Hepatocyte (in vitro differentiated cells): Measurements from ENCODE around the gene IL12B.
A peak's percentile ranks its signal among the peaks of the same experiment; 100 is the strongest.

Source experiments
- EZH2 ChIP-seq: fragments of 200-600 bp; sonication (generic); IDR thresholded peaks from 2 replicates; pipeline ENCODE4 v1.6.1; 2016; ENCODE audit warnings: antibody characterized with exemption, mild to moderate bottlenecking, borderline replicate concordance
- TF ChIP-seq, protein P1 (sequence below): fragments of 200-600 bp; sonication (generic); IDR thresholded peaks from 2 replicates; pipeline ENCODE4 v1.5.1; 2016; ENCODE audit warnings: antibody characterized with exemption, mild to moderate bottlenecking; ENCODE audit not compliant: poor library complexity

DNA sequence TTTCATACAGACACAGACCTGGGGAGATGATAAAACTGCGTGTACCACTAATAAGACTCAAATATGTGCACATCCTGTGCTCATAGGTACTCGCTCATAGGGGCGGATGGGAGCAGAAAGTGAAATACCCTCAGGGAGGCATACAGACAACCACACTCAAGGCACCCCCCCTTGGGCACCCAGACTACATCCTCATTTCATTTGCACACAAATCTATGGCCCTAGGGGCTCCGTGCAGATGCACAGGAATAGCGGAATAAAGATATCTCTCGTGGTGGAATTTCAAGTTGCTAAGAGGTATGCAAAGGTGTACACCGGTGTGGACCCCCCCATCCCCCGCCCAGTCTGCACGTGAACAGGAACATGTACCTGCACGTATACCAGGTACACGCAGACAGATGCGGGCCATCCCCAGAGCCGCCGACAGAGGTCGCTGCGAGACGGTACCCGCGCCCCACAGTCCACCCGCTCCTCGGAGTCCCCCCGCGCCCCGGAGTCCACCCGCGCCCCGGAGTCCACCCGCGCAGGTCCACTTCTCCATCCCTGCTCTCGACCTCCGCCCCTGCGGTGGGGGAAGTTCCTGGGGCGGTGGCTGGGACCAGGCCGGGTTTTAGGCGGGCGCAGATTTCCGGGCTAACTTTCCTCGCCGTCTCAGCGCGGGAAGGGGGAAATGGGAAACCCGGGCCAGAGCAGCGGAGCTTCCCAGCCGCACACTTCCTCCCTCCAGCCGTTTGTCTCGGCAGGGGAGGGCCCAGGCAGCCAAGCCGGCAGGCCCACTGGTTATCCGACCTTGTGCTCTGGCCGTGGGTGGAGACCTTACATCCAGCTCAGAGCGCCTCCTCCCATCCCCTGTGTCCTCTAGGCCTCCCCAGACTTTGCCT, 1.0 kb upstream of the IL12B start:
- TF ChIP-seq, protein P1, sequence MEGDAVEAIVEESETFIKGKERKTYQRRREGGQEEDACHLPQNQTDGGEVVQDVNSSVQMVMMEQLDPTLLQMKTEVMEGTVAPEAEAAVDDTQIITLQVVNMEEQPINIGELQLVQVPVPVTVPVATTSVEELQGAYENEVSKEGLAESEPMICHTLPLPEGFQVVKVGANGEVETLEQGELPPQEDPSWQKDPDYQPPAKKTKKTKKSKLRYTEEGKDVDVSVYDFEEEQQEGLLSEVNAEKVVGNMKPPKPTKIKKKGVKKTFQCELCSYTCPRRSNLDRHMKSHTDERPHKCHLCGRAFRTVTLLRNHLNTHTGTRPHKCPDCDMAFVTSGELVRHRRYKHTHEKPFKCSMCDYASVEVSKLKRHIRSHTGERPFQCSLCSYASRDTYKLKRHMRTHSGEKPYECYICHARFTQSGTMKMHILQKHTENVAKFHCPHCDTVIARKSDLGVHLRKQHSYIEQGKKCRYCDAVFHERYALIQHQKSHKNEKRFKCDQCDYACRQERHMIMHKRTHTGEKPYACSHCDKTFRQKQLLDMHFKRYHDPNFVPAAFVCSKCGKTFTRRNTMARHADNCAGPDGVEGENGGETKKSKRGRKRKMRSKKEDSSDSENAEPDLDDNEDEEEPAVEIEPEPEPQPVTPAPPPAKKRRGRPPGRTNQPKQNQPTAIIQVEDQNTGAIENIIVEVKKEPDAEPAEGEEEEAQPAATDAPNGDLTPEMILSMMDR, result peak; percentile 91
- TF ChIP-seq EZH2, result no peak
